Measurements from ENCODE around the gene HNF1B.

Gene HNF1B

GRCh38 chr17:37661400-37662014, 83.4 kb downstream of the HNF1B start:
- TF ChIP-seq CTCF (IDR thresholded peaks at IDR 0.05; ENCODE audit: low read depth, low read length): no peak
- H3K4me3 ChIP-seq (ENCODE audit: low read depth, low read length): no peak overlapping the region

GRCh38 chr17:37659925-37660324, 84.9 kb downstream of the HNF1B start:
- H3K4me3 ChIP-seq (ENCODE audit: low read depth, low read length): no peak overlapping the region
- no peak for TF ChIP-seq CTCF (IDR thresholded peaks at IDR 0.05; ENCODE audit: low read depth, low read length)

- no peak for TF ChIP-seq CTCF (IDR thresholded peaks at IDR 0.05; ENCODE audit: low read depth, low read length)
- H3K4me3 ChIP-seq (ENCODE audit: low read depth, low read length): no peak overlapping the region
Measured at GRCh38 chr17:37657202-37657601, 87.7 kb downstream of the HNF1B start.

- TF ChIP-seq CTCF (IDR thresholded peaks at IDR 0.05; ENCODE audit: low read depth, low read length): no peak
- H3K4me3 ChIP-seq (ENCODE audit: low read depth, low read length): no peak overlapping the region
Measured at GRCh38 chr17:37651849-37652248, 93.0 kb downstream of the HNF1B start.

- no peak overlapping the region for H3K4me3 ChIP-seq (ENCODE audit: low read depth, low read length)
- TF ChIP-seq CTCF (IDR thresholded peaks at IDR 0.05; ENCODE audit: low read depth, low read length): peak; percentile 55
Measured at GRCh38 chr17:37650419-37651003, 94.3 kb downstream of the HNF1B start.

GRCh38 chr17:37648555-37648954, 96.3 kb downstream of the HNF1B start:
- TF ChIP-seq CTCF (IDR thresholded peaks at IDR 0.05; ENCODE audit: low read depth, low read length): no peak
- no peak overlapping the region for H3K4me3 ChIP-seq (ENCODE audit: low read depth, low read length)

GRCh38 chr17:37647856-37648255, 97.0 kb downstream of the HNF1B start:
- TF ChIP-seq CTCF (IDR thresholded peaks at IDR 0.05; ENCODE audit: low read depth, low read length): no peak

More at GRCh38 chr17:37647856-37648255, 97.0 kb downstream of the HNF1B start:
- H3K4me3 ChIP-seq (ENCODE audit: low read depth, low read length): no peak overlapping the region

All from WI38 (cell line).